ENCODE data around the gene KLHL29. TPM values are rescaled to one million over a fixed set of nuclear protein-coding genes. Genes with fewer than 3 reads are reported as not detected.

Gene KLHL29
- total and polyA plus RNA-seq, 10 of the 15 experiments (the other 5 are each of a cell fraction or from before 2014, with no cell fraction given) = 1.4 to 19.5 (median 6.1) TPM

DNA sequence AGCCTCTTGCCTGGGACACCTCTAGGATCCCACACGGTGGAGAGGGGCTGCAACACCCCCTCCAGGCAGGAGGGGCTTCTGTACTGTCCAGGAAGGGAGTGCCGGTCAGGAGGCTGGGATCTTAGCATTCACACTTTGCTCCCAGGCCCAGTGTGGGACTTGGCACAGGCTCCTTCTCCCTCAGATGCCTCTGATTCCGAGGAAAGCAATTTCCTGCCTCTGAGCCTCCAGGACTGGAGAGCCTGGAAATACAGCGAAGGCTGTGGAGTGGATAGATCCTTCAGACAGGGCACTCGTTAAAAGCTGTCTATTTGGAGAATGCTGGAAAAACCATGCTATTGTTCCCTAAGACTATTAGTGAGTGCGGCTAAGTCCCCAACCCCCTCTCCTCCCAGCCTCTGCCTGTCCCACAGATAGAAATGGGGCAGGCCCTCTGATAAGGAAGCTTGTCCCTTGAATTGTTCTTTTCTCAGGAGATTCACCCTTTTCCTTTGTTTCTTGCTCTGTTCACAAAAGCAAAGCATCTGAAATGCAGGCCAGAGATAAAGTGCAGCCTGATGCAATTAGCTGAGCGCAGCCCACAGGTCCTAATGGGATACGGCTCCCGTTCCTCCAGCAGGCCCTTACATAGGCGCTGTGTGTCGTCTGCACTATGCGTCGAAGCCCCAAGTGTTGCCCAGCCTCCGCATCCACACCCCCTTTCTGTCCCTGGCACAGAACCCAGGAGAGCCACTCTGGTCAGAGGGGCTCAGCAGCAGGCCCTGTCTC lies 252.2 kb downstream of the KLHL29 start:
- ChIA-PET POLR2A (no interaction called here), SMC1A (ENCODE audit: uncharacterized antibody, unreplicated experiment) (no interaction called here), CTCF (no interaction called here), RAD21 (ENCODE audit: unreplicated experiment) (no interaction called here)
- ATAC-seq = no peak
- Histone ChIP-seq H2AFZ (ENCODE audit: control insufficient read depth, low read depth, low read length) (no peak overlapping the region), H3K9me3 (replicated peaks; ENCODE audit: control insufficient read depth, insufficient read depth, low read length) (no peaks in the 10 kb centered on the region), H3K4me2 (ENCODE audit: control insufficient read depth, insufficient read depth) (no peak overlapping the region), H3K36me3 (ENCODE audit: control insufficient read depth in 2 of 2, insufficient read depth in 2 of 2, low read length in 1 of 2) (peaks cover 0 to 2% of the 10 kb centered on the region in 2 experiments; a peak in 3 of 4 replicates), H3K79me2 (ENCODE audit: control insufficient read depth, insufficient read depth, low read length) (no peaks in the 10 kb centered on the region), H3K27me3 (replicated peaks in 1 of 2; ENCODE audit: control insufficient read depth in 2 of 2, insufficient read depth in 2 of 2, low read length in 1 of 2) (no peaks in the 10 kb centered on the region), H3K27ac (ENCODE audit: control insufficient read depth, insufficient read depth) (no peak overlapping the region), H3K4me1 (ENCODE audit: control insufficient read depth, insufficient read depth, low read length) (no peaks in the 10 kb centered on the region), H4K20me1 (ENCODE audit: control insufficient read depth, insufficient read depth) (no peaks in the 10 kb centered on the region), H3K9ac (ENCODE audit: control insufficient read depth, insufficient read depth, low read length) (no peak overlapping the region), H3K4me3 (no peak overlapping the region)
- WGBS (ENCODE audit: insufficient coverage, insufficient replicate concordance, low lambda C conversion rate, missing lambda C conversion rate) = 74% methylated on average over 13 of the region's 14 CpGs
- TF ChIP-seq TCF12 (IDR thresholded peaks at IDR 0.05; ENCODE audit: low read depth, low read length) (no peak), RFX5 (IDR thresholded peaks at IDR 0.05; ENCODE audit: low read depth, low read length) (no peak), MYB (IDR thresholded peaks at IDR 0.05; ENCODE audit: borderline replicate concordance, low read depth, low read length) (no peak), CHD4 (IDR thresholded peaks at IDR 0.05) (no peak), MEF2B (IDR thresholded peaks at IDR 0.05; ENCODE audit: partially characterized antibody, poor library complexity, severe bottlenecking) (no peak), NBN (IDR thresholded peaks at IDR 0.05) (no peak), ESRRA (IDR thresholded peaks at IDR 0.05; ENCODE audit: low read length) (no peak), POLR2A (IDR thresholded peaks at IDR 0.05; ENCODE audit: low read depth, low read length) (no peak), NR2C2 (IDR thresholded peaks at IDR 0.05; ENCODE audit: borderline replicate concordance, control insufficient read depth, insufficient read length, low read depth) (no peak), STAT3 (IDR thresholded peaks at IDR 0.05; ENCODE audit: low read depth, low read length) (no peak), JUND (IDR thresholded peaks at IDR 0.05; ENCODE audit: low read depth, low read length) (no peak), POU2F2 (IDR thresholded peaks at IDR 0.05; ENCODE audit: borderline replicate concordance, low read depth, low read length) (no peak), BHLHE40 (IDR thresholded peaks at IDR 0.05; ENCODE audit: borderline replicate concordance in 1 of 2, low read depth in 2 of 2, low read length in 1 of 2) (no peak), FOS (IDR thresholded peaks at IDR 0.05; ENCODE audit: borderline replicate concordance, extremely low read depth, insufficient read length) (no peak), DPF2 (IDR thresholded peaks at IDR 0.05) (no peak), MXI1 (IDR thresholded peaks at IDR 0.05; ENCODE audit: low read depth, low read length) (no peak), RAD51 (IDR thresholded peaks at IDR 0.05) (no peak)
- TF ChIP-seq, protein P1, sequence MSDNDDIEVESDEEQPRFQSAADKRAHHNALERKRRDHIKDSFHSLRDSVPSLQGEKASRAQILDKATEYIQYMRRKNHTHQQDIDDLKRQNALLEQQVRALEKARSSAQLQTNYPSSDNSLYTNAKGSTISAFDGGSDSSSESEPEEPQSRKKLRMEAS (IDR thresholded peaks at IDR 0.05; ENCODE audit: low read depth, low read length) = no peak
- DNase-seq (ENCODE audit: low read depth, low spot score) = no peak
- FAIRE-seq = no peak
- in situ Hi-C loops (cut with MboI) (no loop called here), intact Hi-C loops (cut with micrococcal nuclease; ENCODE audit: unreplicated experiment) (no loop called here)
- no TSS peak for BruUV-seq (replicated peaks)
